Measurements from ENCODE around the gene TIGD3. TPM values are rescaled to one million over a fixed set of nuclear protein-coding genes. Genes with fewer than 3 reads are reported as not detected.

The TIGD3 gene
- total and polyA plus RNA-seq, 2 of the 8 experiments (the other 6 are each of a cell fraction or from before 2014, with no cell fraction given), result 1.1 to 1.3 TPM

DNA sequence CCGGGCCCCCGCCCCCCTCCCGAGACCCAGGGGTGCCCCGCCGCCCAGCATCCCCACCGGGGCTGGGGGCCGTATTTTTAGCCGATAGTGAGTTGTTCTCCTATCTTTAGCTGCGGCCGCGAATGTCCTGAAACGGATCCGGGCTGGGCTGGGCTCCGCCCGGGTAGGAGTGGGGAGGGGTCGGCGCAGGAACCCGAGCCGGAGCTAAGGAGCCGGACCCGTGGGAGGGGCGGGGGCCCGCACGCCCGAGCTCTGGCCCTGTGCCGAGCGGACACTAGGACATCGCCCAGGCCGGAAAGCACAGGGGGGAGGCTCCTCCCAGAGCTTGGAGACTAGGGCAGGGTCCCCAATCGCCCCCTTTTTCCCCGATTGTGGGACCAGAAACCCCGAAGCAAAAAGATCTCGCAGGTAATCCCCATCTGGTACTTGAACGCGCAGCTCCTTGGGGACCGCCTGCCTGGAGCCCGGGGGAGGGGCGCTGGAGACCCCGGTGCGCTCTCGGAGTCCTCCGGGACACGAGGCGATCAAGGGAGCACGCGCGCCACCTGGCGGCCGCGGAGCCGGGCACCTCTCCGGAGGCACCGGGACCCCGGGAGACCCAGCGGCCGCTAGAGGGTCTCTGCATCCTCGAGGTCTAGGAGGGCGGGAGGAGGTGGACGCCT lies 39.2 kb upstream of the TIGD3 start (continued):
- TF ChIP-seq TAF7 (optimal IDR thresholded peaks at IDR 0.05; ENCODE audit: borderline replicate concordance, low read depth, low read length) (peak; percentile 48), HDAC6 (IDR thresholded peaks at IDR 0.05; ENCODE audit: low read depth, low read length) (no peak), CEBPB (IDR thresholded peaks at IDR 0.05; ENCODE audit: low read depth, low read length) (no peak), TAF1 (IDR thresholded peaks at IDR 0.05; ENCODE audit: low read depth, low read length) (no peak), POU5F1 (IDR thresholded peaks at IDR 0.05; ENCODE audit: low read depth, low read length) (no peak), CBX8 (IDR thresholded peaks at IDR 0.05; ENCODE audit: borderline replicate concordance, low read depth, low read length) (no peak), ASH2L (IDR thresholded peaks at IDR 0.05; ENCODE audit: low read length) (no peak), RXRA (IDR thresholded peaks at IDR 0.05; ENCODE audit: insufficient read depth, low read depth, low read length) (0 out of 2 replicates have a peak, but pooled peaks have one; percentile 18), RAD21 (IDR thresholded peaks at IDR 0.05 in 1 of 2, conservative IDR thresholded peaks at IDR 0.05 in 1 of 2; ENCODE audit: low read depth in 2 of 2, low read length in 2 of 2) (peak; percentile 66 to 75), JUN (IDR thresholded peaks at IDR 0.05; ENCODE audit: low read depth, low read length) (no peak), RNF2 (IDR thresholded peaks at IDR 0.05; ENCODE audit: borderline replicate concordance, low read depth, low read length, missing control alignments, poor library complexity, severe bottlenecking) (no peak), EP300 (IDR thresholded peaks at IDR 0.05; ENCODE audit: borderline replicate concordance in 1 of 2, low read depth in 2 of 2, low read length in 2 of 2) (no peak; a peak in 1 of 3 replicates), GABPA (IDR thresholded peaks at IDR 0.05; ENCODE audit: borderline replicate concordance, insufficient read depth, low read length) (no peak), YY1 (IDR thresholded peaks at IDR 0.05; ENCODE audit: low read depth, low read length) (0 out of 2 replicates have a peak, but pooled peaks have one; percentile 7), SP4 (IDR thresholded peaks at IDR 0.05; ENCODE audit: low read length) (no peak; the same call in 1 of the 2 replicates)
- TF ChIP-seq, protein P1, sequence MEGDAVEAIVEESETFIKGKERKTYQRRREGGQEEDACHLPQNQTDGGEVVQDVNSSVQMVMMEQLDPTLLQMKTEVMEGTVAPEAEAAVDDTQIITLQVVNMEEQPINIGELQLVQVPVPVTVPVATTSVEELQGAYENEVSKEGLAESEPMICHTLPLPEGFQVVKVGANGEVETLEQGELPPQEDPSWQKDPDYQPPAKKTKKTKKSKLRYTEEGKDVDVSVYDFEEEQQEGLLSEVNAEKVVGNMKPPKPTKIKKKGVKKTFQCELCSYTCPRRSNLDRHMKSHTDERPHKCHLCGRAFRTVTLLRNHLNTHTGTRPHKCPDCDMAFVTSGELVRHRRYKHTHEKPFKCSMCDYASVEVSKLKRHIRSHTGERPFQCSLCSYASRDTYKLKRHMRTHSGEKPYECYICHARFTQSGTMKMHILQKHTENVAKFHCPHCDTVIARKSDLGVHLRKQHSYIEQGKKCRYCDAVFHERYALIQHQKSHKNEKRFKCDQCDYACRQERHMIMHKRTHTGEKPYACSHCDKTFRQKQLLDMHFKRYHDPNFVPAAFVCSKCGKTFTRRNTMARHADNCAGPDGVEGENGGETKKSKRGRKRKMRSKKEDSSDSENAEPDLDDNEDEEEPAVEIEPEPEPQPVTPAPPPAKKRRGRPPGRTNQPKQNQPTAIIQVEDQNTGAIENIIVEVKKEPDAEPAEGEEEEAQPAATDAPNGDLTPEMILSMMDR (IDR thresholded peaks at IDR 0.05; ENCODE audit: control extremely low read depth in 1 of 3, insufficient read depth in 1 of 3, low read depth in 1 of 3, low read length in 3 of 3), result peak; percentile 85 to 99 (median 88)
- TF ChIP-seq, protein P2, sequence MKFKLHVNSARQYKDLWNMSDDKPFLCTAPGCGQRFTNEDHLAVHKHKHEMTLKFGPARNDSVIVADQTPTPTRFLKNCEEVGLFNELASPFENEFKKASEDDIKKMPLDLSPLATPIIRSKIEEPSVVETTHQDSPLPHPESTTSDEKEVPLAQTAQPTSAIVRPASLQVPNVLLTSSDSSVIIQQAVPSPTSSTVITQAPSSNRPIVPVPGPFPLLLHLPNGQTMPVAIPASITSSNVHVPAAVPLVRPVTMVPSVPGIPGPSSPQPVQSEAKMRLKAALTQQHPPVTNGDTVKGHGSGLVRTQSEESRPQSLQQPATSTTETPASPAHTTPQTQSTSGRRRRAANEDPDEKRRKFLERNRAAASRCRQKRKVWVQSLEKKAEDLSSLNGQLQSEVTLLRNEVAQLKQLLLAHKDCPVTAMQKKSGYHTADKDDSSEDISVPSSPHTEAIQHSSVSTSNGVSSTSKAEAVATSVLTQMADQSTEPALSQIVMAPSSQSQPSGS (IDR thresholded peaks at IDR 0.05; ENCODE audit: low read length), result peak; percentile 56; the same call in 1 of the 2 replicates
- TF ChIP-seq, protein P3, sequence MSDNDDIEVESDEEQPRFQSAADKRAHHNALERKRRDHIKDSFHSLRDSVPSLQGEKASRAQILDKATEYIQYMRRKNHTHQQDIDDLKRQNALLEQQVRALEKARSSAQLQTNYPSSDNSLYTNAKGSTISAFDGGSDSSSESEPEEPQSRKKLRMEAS (IDR thresholded peaks at IDR 0.05), result peak; percentile 94

All from H1 (cell line).